CD8-positive, alpha-beta memory T cell (primary cell): ENCODE results near the gene MRPL39. TPM values are rescaled to one million over a fixed set of nuclear protein-coding genes. Genes with fewer than 3 reads are reported as not detected.

Experiments
- CTCF ChIA-PET: fragments of 350-600 bp; sonication (Branson Sonifier 250); formaldehyde crosslinking; loops from one replicate; lab custom pipeline; 2021; ENCODE audit warnings: antibody characterized with exemption; lab: Charles Lee
- POLR2A ChIA-PET: fragments of 350-600 bp; sonication (Branson Sonifier 250); formaldehyde crosslinking; loops from one replicate; lab custom pipeline; 2021; ENCODE audit warnings: antibody characterized with exemption; lab: Charles Lee
- DNase-seq, 5 donors: peaks; one replicate each; pipeline versions ENCODE4 v3.0.0 to v3.0.0-alpha.2; 2020 to 2022; ENCODE audit warnings: mixed read lengths in 1 of 5
- H3K27ac ChIP-seq: one replicate; pipeline ENCODE4 v1.7.0; 2013; ENCODE audit warnings: low read depth, mild to moderate bottlenecking, low read length, moderate library complexity
- H3K27me3 ChIP-seq: 2 replicates; pipeline ENCODE4 v1.7.0; 2013; ENCODE audit warnings: low read length, mild to moderate bottlenecking; ENCODE audit not compliant: insufficient read depth, poor library complexity, severe bottlenecking
- H3K36me3 ChIP-seq: 2 replicates; pipeline ENCODE4 v1.7.0; 2013; ENCODE audit warnings: mild to moderate bottlenecking, low read length, moderate library complexity; ENCODE audit not compliant: insufficient read depth
- H3K4me1 ChIP-seq: 2 replicates; pipeline ENCODE4 v1.7.0; 2013; ENCODE audit warnings: mild to moderate bottlenecking, low read length, moderate library complexity; ENCODE audit not compliant: insufficient read depth
- H3K4me3 ChIP-seq: 2 replicates; pipeline ENCODE4 v1.7.0; 2013; ENCODE audit warnings: mild to moderate bottlenecking, low read length
- H3K9me3 ChIP-seq: 2 replicates; pipeline ENCODE4 v1.7.0; 2013; ENCODE audit warnings: mild to moderate bottlenecking, low read length
- H3K27ac Mint-ChIP-seq, 8 donors: one replicate each; pipeline ENCODE4 v1.8.0; 2020 to 2021; ENCODE audit warnings: mixed read lengths in 8 of 8, mild to moderate bottlenecking in 6 of 8, inconsistent platforms in 3 of 8, moderate library complexity in 3 of 8
- H3K27me3 Mint-ChIP-seq, 2 donors: one replicate each; pipeline ENCODE4 v1.8.0; 2020 to 2021; ENCODE audit warnings: mixed read lengths in 2 of 2, mild to moderate bottlenecking in 1 of 2, moderate library complexity in 1 of 2
- H3K36me3 Mint-ChIP-seq, 3 donors: one replicate each; pipeline ENCODE4 v1.8.0; 2020 to 2021; ENCODE audit warnings: mixed read lengths in 3 of 3, inconsistent platforms in 1 of 3, mild to moderate bottlenecking in 1 of 3
- H3K4me1 Mint-ChIP-seq, 3 donors: one replicate each; pipeline ENCODE4 v1.8.0; 2020 to 2021; ENCODE audit warnings: mixed read lengths in 3 of 3, inconsistent platforms in 1 of 3, mild to moderate bottlenecking in 1 of 3
- H3K4me3 Mint-ChIP-seq, 7 donors: one replicate each; pipeline ENCODE4 v1.8.0; 2020 to 2021; ENCODE audit warnings: mixed read lengths in 7 of 7, mild to moderate bottlenecking in 6 of 7, moderate library complexity in 4 of 7, inconsistent platforms in 2 of 7
- H3K9me3 Mint-ChIP-seq, 5 donors: one replicate each; pipeline ENCODE4 v1.8.0; 2020 to 2022; ENCODE audit warnings: mixed read lengths in 5 of 5, mild to moderate bottlenecking in 3 of 5, moderate library complexity in 2 of 5, inconsistent platforms in 1 of 5
- polyA plus RNA-seq: library from polyadenylated mRNA; unstranded; fragments of 300-500 nt; fragmentation: Illumina TruSeq; gene quantifications from one replicate; pipeline ENCODE4 v1.2.3, GENCODE V29; 2021
- total RNA-seq, 2 experiments: library from RNA; stranded (reverse); gene quantifications; one replicate each; pipeline ENCODE4 v1.2.3, GENCODE V29; 2021

The MRPL39 gene
- total and polyA plus RNA-seq, 3 experiments from 2014 or later = 39.3 to 85.5 (median 81.1) TPM

DNA sequence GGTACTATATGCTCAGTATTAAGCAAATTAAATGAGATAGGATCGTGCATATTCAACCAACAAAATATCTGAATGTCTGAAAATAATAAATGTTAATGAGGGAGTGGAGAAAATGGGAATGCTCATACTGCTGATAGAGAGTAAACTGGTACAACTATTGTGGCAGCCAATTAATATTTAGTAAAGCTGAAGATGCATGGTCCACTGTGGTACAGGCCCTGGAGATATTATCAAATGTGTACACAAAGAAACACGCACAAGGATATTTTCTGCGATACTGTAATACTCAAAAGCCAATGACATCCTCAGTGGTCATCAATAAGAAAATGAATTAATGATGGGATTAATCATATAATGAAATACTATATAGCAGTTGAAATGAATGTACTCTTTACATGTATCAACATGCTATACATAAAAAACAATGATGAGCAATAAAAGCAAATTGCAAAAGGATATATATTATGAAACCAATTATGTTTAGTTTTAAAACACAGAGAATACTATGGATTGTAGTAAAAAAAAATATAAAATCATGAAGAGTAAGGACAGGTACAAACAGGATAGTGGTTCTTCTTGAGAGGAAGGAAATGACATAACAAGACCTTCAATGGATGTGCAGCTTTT, 25.0 kb downstream of the MRPL39 start:
- Mint-ChIP-seq H3K4me1 (peaks cover 29 to 56% (median 32%) of the 10 kb centered on the region in 3 donors), H3K27ac (peak overlapping the region in 3 of 8 donors; percentile 13 to 43 (median 25)), H3K4me3 (no peak overlapping the region), H3K36me3 (peaks cover 3 to 42% (median 9%) of the 10 kb centered on the region in 3 donors), H3K27me3 (no peaks in the 10 kb centered on the region), H3K9me3 (no peaks in the 10 kb centered on the region)
- POLR2A ChIA-PET = no interaction called here
- CTCF ChIA-PET = no interaction called here
- H3K9me3 ChIP-seq = no peaks in the 10 kb centered on the region
- no peaks in the 10 kb centered on the region for H3K36me3 ChIP-seq
- DNase-seq = no peak
- no peaks in the 10 kb centered on the region for H3K4me1 ChIP-seq
- no peak overlapping the region for H3K27ac ChIP-seq
- no peak overlapping the region for H3K4me3 ChIP-seq
- no peaks in the 10 kb centered on the region for H3K27me3 ChIP-seq

GRCh38 chr21:25581582-25581981, 25.7 kb downstream of the MRPL39 start:
- H3K27me3 Mint-ChIP-seq = no peaks in the 10 kb centered on the region
- no peaks in the 10 kb centered on the region for H3K27me3 ChIP-seq
- H3K4me1 Mint-ChIP-seq = peaks cover 29 to 55% (median 31%) of the 10 kb centered on the region in 3 donors
- H3K27ac ChIP-seq = no peak overlapping the region
- H3K9me3 ChIP-seq = no peaks in the 10 kb centered on the region
- H3K36me3 Mint-ChIP-seq = peaks cover 3 to 40% (median 8%) of the 10 kb centered on the region in 3 donors
- DNase-seq = no peak
- no peaks in the 10 kb centered on the region for H3K9me3 Mint-ChIP-seq
- POLR2A ChIA-PET = no interaction called here
- no peak overlapping the region for H3K4me3 ChIP-seq
- no peaks in the 10 kb centered on the region for H3K36me3 ChIP-seq
- CTCF ChIA-PET = no interaction called here
- no peak overlapping the region for H3K27ac Mint-ChIP-seq
- H3K4me3 Mint-ChIP-seq = no peak overlapping the region
- H3K4me1 ChIP-seq = no peaks in the 10 kb centered on the region

- Mint-ChIP-seq H3K27ac (peak overlapping the region in 1 of 8 donors; percentile 73), H3K27me3 (no peaks in the 10 kb centered on the region), H3K9me3 (no peaks in the 10 kb centered on the region), H3K4me3 (no peak overlapping the region), H3K4me1 (peaks cover 29 to 56% (median 31%) of the 10 kb centered on the region in 3 donors), H3K36me3 (peaks cover 3 to 36% (median 8%) of the 10 kb centered on the region in 3 donors)
- Histone ChIP-seq H3K4me3 (no peak overlapping the region), H3K36me3 (no peaks in the 10 kb centered on the region), H3K9me3 (no peaks in the 10 kb centered on the region), H3K27me3 (no peaks in the 10 kb centered on the region), H3K27ac (no peak overlapping the region), H3K4me1 (no peaks in the 10 kb centered on the region)
- CTCF ChIA-PET = no interaction called here
- POLR2A ChIA-PET = interaction anchor here (0.7 kb wide), 1 partner anchor 35 kb away, joined by 3 read pairs; no protein-coding TSS in a partner anchor
- no peak for DNase-seq
Measured at GRCh38 chr21:25580912-25581260, 26.4 kb downstream of the MRPL39 start.

- peaks cover under 1% of the 10 kb centered on the region for H3K4me1 ChIP-seq
- H3K36me3 ChIP-seq = no peaks in the 10 kb centered on the region
- Mint-ChIP-seq H3K9me3 (no peaks in the 10 kb centered on the region), H3K4me1 (peaks cover 28 to 63% (median 38%) of the 10 kb centered on the region in 3 donors), H3K27me3 (no peaks in the 10 kb centered on the region), H3K4me3 (no peak overlapping the region), H3K36me3 (peaks cover 3 to 25% (median 12%) of the 10 kb centered on the region in 3 donors), H3K27ac (peak overlapping the region in 1 of 8 donors; percentile 7)
- no peaks in the 10 kb centered on the region for H3K27me3 ChIP-seq
- no peak for DNase-seq
- H3K4me3 ChIP-seq = no peak overlapping the region
- no peaks in the 10 kb centered on the region for H3K9me3 ChIP-seq
- no peak overlapping the region for H3K27ac ChIP-seq
- CTCF ChIA-PET = no interaction called here
- POLR2A ChIA-PET = no interaction called here
Measured at GRCh38 chr21:25579226-25580013, 27.9 kb downstream of the MRPL39 start.

DNA sequence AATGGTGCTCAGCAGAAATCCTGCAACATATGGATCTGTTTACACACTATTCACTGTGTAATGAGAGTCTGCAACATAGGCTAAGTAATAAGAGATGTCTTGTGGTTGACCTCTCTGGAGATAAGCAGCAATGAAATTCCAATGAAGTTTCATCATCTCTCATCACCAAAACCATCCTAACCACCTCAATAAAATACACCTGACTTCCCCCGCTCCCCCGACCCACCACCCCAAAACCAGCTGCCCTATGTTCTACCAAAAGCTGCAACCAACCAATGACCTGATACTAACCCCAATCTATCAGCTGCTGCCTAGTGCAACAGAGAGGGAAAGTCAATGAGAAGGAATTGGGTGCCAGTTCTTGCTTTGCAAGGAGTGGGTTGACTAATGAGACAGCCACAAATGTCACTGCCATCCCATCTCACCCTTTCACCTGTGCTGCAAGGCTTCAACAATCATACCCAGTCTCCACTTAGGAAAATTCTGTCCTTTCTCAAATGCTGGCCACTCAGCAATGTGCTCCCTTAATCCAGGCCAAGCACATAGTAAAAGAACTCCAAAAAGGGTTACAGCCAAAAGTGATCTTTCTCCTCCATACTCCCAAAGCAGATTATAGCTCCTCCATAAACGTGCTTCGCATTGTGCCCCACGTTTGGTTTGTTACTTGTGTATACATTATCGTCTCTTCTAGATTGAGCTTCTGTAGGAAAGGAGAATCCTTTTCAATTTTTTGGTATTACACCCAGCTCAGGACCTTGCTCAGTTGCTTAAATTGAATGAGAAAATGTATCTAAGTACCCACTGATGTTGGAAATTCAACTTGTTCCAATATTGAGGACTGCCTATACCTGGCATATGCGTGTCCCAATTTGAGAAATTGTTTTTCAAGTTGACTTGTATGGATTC, 29.0 kb downstream of the MRPL39 start:
- no peaks in the 10 kb centered on the region for H3K36me3 ChIP-seq
- Mint-ChIP-seq H3K36me3 (peaks cover 3 to 20% (median 12%) of the 10 kb centered on the region in 3 donors), H3K9me3 (no peaks in the 10 kb centered on the region), H3K4me1 (peaks cover 32 to 63% (median 49%) of the 10 kb centered on the region in 3 donors), H3K27me3 (no peaks in the 10 kb centered on the region), H3K4me3 (no peak overlapping the region), H3K27ac (peak overlapping the region in 1 of 8 donors; percentile 37)
- H3K27me3 ChIP-seq = no peaks in the 10 kb centered on the region
- no peaks in the 10 kb centered on the region for H3K9me3 ChIP-seq
- no peak for DNase-seq
- ChIA-PET CTCF (no interaction called here), POLR2A (no interaction called here)
- no peak overlapping the region for H3K27ac ChIP-seq
- no peak overlapping the region for H3K4me3 ChIP-seq
- peaks cover 10% of the 10 kb centered on the region for H3K4me1 ChIP-seq

- Mint-ChIP-seq H3K4me1 (peaks cover 31 to 63% (median 54%) of the 10 kb centered on the region in 3 donors), H3K4me3 (no peak overlapping the region), H3K27me3 (no peaks in the 10 kb centered on the region), H3K27ac (peak overlapping the region in 4 of 8 donors; percentile 9 to 64 (median 30)), H3K36me3 (peaks cover 3 to 20% (median 12%) of the 10 kb centered on the region in 3 donors), H3K9me3 (no peaks in the 10 kb centered on the region)
- H3K27ac ChIP-seq = no peak overlapping the region
- H3K36me3 ChIP-seq = no peaks in the 10 kb centered on the region
- POLR2A ChIA-PET = no interaction called here
- no peaks in the 10 kb centered on the region for H3K27me3 ChIP-seq
- no peak for DNase-seq
- CTCF ChIA-PET = no interaction called here
- H3K4me1 ChIP-seq = peaks cover 18% of the 10 kb centered on the region
- H3K9me3 ChIP-seq = no peaks in the 10 kb centered on the region
- H3K4me3 ChIP-seq = no peak overlapping the region
Measured at GRCh38 chr21:25577424-25578055, 29.7 kb downstream of the MRPL39 start.

DNA sequence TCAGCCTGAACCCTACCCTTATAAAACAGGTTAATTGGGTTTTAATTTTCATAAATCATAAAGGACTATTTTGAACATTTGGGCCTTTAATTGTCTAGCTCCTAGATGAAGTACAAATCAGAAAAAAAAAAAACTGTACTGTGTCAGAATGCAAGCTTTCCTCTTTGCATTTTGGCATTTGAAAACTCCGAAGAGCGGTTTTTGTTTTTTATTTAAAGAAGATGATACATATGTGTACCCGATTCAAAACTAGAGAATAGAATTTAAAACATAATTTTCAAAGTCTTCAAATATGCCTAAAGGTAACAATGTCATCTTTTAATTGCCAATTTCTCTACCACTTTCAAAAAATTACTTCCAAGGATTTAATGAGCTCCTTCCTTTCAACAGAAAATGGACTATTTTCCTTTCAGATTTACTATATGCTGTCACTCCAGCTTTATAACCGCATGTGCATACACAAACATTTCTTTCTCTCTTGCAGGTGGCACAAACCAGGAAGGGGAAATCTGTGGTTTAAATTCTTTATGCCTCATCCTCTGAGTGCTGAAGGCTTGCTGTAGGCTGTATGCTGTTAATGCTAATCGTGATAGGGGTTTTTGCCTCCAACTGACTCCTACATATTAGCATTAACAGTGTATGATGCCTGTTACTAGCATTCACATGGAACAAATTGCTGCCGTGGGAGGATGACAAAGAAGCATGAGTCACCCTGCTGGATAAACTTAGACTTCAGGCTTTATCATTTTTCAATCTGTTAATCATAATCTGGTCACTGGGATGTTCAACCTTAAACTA, 33.7 kb downstream of the MRPL39 start:
- no peaks in the 10 kb centered on the region for H3K27me3 ChIP-seq
- no peaks in the 10 kb centered on the region for H3K9me3 ChIP-seq
- H3K9me3 Mint-ChIP-seq = no peaks in the 10 kb centered on the region
- H3K36me3 Mint-ChIP-seq = peaks cover 3 to 12% (median 12%) of the 10 kb centered on the region in 3 donors
- H3K4me1 Mint-ChIP-seq = peaks cover 49 to 92% (median 83%) of the 10 kb centered on the region in 3 donors
- DNase-seq = peak; percentile 3 to 56 (median 42)
- POLR2A ChIA-PET = interaction anchor here (1.5 kb wide), 1 partner anchor 9 kb away, joined by 6 read pairs; no protein-coding TSS in a partner anchor
- peak overlapping the region; percentile 16 for H3K4me3 ChIP-seq
- peak overlapping the region; percentile 71 to 81 (median 80) for H3K4me3 Mint-ChIP-seq
- H3K27ac ChIP-seq = no peak overlapping the region
- H3K36me3 ChIP-seq = no peaks in the 10 kb centered on the region
- no peaks in the 10 kb centered on the region for H3K27me3 Mint-ChIP-seq
- H3K4me1 ChIP-seq = peaks cover 20% of the 10 kb centered on the region
- CTCF ChIA-PET = interaction anchor here (1.2 to 1.4 kb wide), 3 partner anchors 9 to 35 kb away, joined by 4 to 5 read pairs (median 4); partner anchors contain the start of gene MRPL39
- H3K27ac Mint-ChIP-seq = peak overlapping the region; percentile 74 to 96 (median 87)
